Osteoblast (primary cell): ENCODE data around the gene SCG3. TPM values are rescaled to one million over a fixed set of nuclear protein-coding genes. Genes with fewer than 3 reads are reported as not detected.
"Not testable (repeated sequence)": the region's sequence is repeated elsewhere in the genome, so short reads cannot be mapped to it uniquely, and the experiment has no call there.

ENCODE experiments used
- DNase-seq: peaks from one replicate; pipeline ENCODE4 v3.0.0; 2011; ENCODE audit warnings: low spot score, mixed read lengths; ENCODE audit not compliant: insufficient read length; ENCODE audit errors: missing footprints
- H2AFZ ChIP-seq: 2 replicates; pipeline ENCODE4 v1.6.0; 2011; ENCODE audit warnings: mild to moderate bottlenecking, low read length
- H3K27ac ChIP-seq: 2 replicates; pipeline ENCODE4 v1.5.1; 2011; ENCODE audit warnings: mild to moderate bottlenecking, low read depth, low read length, moderate library complexity
- H3K27me3 ChIP-seq: 2 replicates; pipeline ENCODE4 v1.6.0; 2012; ENCODE audit warnings: mild to moderate bottlenecking, control low read depth, inconsistent platforms, low read length, moderate library complexity; ENCODE audit not compliant: insufficient read depth
- H3K36me3 ChIP-seq: 2 replicates; pipeline ENCODE4 v1.5.1; 2011; ENCODE audit warnings: mild to moderate bottlenecking, low read length, control low read depth, moderate library complexity; ENCODE audit not compliant: insufficient read depth
- H3K4me1 ChIP-seq: 2 replicates; pipeline ENCODE4 v1.5.1; 2011; ENCODE audit warnings: mild to moderate bottlenecking, low read length, control low read depth, moderate library complexity; ENCODE audit not compliant: insufficient read depth
- H3K4me2 ChIP-seq: 2 replicates; pipeline ENCODE4 v1.6.0; 2011; ENCODE audit warnings: mild to moderate bottlenecking, low read length; ENCODE audit not compliant: insufficient read depth
- H3K4me3 ChIP-seq: fragments of 200-600 bp; sonication (generic); 3 replicates; pipeline ENCODE4 v1.5.1; 2012; ENCODE audit warnings: mild to moderate bottlenecking, low read length, inconsistent platforms; ENCODE audit not compliant: insufficient read depth
- H3K79me2 ChIP-seq: 2 replicates; pipeline ENCODE4 v1.6.0; 2012; ENCODE audit warnings: mild to moderate bottlenecking, low read length, control low read depth, inconsistent platforms; ENCODE audit not compliant: insufficient read depth
- H3K9me3 ChIP-seq: 2 replicates; pipeline ENCODE4 v1.5.1; 2011; ENCODE audit warnings: low read depth, low read length, control low read depth
- H4K20me1 ChIP-seq: 2 replicates; pipeline ENCODE4 v1.6.0; 2012; ENCODE audit warnings: mild to moderate bottlenecking, low read length, control low read depth; ENCODE audit not compliant: insufficient read depth
- CTCF ChIP-seq: IDR thresholded peaks from 2 replicates; pipeline ENCODE4 v1.5.1; 2011; ENCODE audit warnings: mild to moderate bottlenecking, low read depth, low read length, moderate library complexity; ENCODE audit errors: extremely low read depth
- total RNA-seq: library from RNA; depleted of rRNA; stranded (reverse); fragments of >200 nt; gene quantifications from 2 replicates; pipeline ENCODE4 v1.2.3, GENCODE V29; 2012

SCG3 gene
- total RNA-seq, 1 donor, result not detected

- DNase-seq, result no peak
Measured at GRCh38 chr15:51647128-51647562, 34.2 kb upstream of the SCG3 start.

GRCh38 chr15:51648101-51648500, 33.2 kb upstream of the SCG3 start:
- not testable (repeated sequence) for H3K4me3 ChIP-seq, H3K9me3 ChIP-seq, DNase-seq, H4K20me1 ChIP-seq, H3K27me3 ChIP-seq, H2AFZ ChIP-seq, H3K36me3 ChIP-seq, H3K27ac ChIP-seq, H3K79me2 ChIP-seq, H3K4me2 ChIP-seq, H3K4me1 ChIP-seq

More at GRCh38 chr15:51647128-51647562, 34.2 kb upstream of the SCG3 start:
- Histone ChIP-seq H3K79me2 (no peaks in the 10 kb centered on the region), H3K4me2 (no peak overlapping the region), H2AFZ (peak overlapping the region; percentile 36), H3K36me3 (no peaks in the 10 kb centered on the region), H3K4me1 (peaks cover 3% of the 10 kb centered on the region), H3K9me3 (no peaks in the 10 kb centered on the region), H3K4me3 (no peak overlapping the region), H3K27me3 (peaks cover 2% of the 10 kb centered on the region), H3K27ac (no peak overlapping the region), H4K20me1 (no peaks in the 10 kb centered on the region)
- no peak for TF ChIP-seq CTCF

GRCh38 chr15:51648643-51649042, 32.7 kb upstream of the SCG3 start:
- DNase-seq, H3K27me3 ChIP-seq, H3K36me3 ChIP-seq, H4K20me1 ChIP-seq, H3K27ac ChIP-seq, H3K4me1 ChIP-seq, H3K79me2 ChIP-seq, H2AFZ ChIP-seq, H3K4me2 ChIP-seq, H3K9me3 ChIP-seq, H3K4me3 ChIP-seq: not testable (repeated sequence)

GRCh38 chr15:51649659-51650521, 31.4 kb upstream of the SCG3 start:
- Histone ChIP-seq H4K20me1 (no peaks in the 10 kb centered on the region), H3K27me3 (peaks cover 5% of the 10 kb centered on the region), H3K4me1 (peaks cover 3% of the 10 kb centered on the region), H3K4me2 (no peak overlapping the region), H3K79me2 (no peaks in the 10 kb centered on the region), H3K36me3 (no peaks in the 10 kb centered on the region), H3K27ac (no peak overlapping the region), H3K4me3 (no peak overlapping the region), H2AFZ (no peak overlapping the region), H3K9me3 (no peaks in the 10 kb centered on the region)
- peak; percentile 68 for TF ChIP-seq CTCF
- DNase-seq, result no peak

- no peaks in the 10 kb centered on the region for H4K20me1 ChIP-seq
- no peak for TF ChIP-seq CTCF
Measured at GRCh38 chr15:51652084-51652668, 29.1 kb upstream of the SCG3 start.

GRCh38 chr15:51655401-51656057, 25.8 kb upstream of the SCG3 start:
- not testable (repeated sequence) for H3K27ac ChIP-seq, H3K9me3 ChIP-seq, DNase-seq, H4K20me1 ChIP-seq, H3K36me3 ChIP-seq, H2AFZ ChIP-seq, H3K79me2 ChIP-seq, H3K4me1 ChIP-seq, H3K27me3 ChIP-seq, H3K4me3 ChIP-seq, H3K4me2 ChIP-seq

More at GRCh38 chr15:51652084-51652668, 29.1 kb upstream of the SCG3 start:
- H2AFZ ChIP-seq, result no peak overlapping the region
- H3K4me2 ChIP-seq, result no peak overlapping the region
- no peak overlapping the region for H3K4me3 ChIP-seq
- no peaks in the 10 kb centered on the region for H3K4me1 ChIP-seq
- no peaks in the 10 kb centered on the region for H3K9me3 ChIP-seq
- H3K36me3 ChIP-seq, result no peaks in the 10 kb centered on the region
- peaks cover 5% of the 10 kb centered on the region for H3K27me3 ChIP-seq
- H3K27ac ChIP-seq, result no peak overlapping the region
- no peak for DNase-seq
- H3K79me2 ChIP-seq, result no peaks in the 10 kb centered on the region
